HG03095 (cell line): ENCODE measurements around the gene HARBI1.
A peak's percentile ranks its signal among the peaks of the same experiment; 100 is the strongest.
"Not testable (repeated sequence)": the region's sequence is repeated elsewhere in the genome, so short reads cannot be mapped to it uniquely, and the experiment has no call there.

Experiments used
- ATAC-seq: cut with Tn5 transposase; IDR thresholded peaks from one replicate; pipeline ENCODE4 v1.9.1; 2021; ENCODE audit warnings: moderate library complexity; ENCODE audit not compliant: unreplicated experiment

The HARBI1 gene

DNA sequence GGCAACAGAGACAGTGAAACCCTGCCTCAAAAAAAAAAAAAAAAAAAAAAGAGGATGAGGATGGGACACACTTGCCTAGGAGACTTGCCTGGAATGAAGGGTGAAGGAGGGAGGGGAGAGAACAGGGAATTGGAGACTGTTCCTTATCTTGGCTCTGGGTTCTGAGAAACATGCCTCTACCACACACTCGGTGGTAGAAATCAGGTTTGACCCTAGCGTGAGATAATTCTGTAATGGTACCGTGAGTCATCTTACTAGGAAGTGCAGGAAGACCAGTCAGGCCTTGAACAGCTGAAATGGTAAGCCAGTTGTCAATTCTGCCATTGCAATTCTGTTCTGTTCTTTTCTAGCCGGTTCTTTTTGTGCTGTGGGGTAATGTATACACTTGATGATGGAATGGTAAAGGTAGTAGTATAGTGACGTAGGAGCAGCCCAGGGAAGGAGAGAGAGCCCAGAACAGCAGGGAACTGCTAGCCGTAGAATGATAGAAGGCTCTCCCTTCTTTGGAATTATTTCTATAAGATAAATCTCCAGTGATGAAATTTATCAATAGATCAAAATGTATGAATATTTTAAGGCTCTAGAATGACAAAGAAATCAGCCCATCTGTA lies 19.3 kb downstream of the HARBI1 start:
- no peak for ATAC-seq

DNA sequence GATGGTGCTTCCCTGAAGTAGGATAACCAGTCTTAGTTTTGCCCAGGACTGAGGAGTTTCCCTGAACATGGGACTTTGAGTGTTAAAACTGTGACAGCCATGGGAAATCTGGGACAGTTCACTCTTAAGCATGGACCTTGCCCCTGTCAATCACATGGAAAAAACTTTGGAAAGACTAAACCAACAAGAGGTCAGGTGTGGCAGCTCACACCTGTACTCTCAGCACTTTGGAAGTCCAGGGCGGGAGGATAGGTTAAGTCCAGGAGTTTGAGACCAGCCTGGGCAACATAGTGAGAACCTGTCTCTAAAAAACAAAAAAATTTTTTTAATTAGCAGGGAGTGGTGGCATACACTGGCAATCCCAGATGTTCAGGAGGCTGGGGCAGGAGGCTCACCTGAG lies 19.9 kb downstream of the HARBI1 start:
- ATAC-seq: no peak

DNA sequence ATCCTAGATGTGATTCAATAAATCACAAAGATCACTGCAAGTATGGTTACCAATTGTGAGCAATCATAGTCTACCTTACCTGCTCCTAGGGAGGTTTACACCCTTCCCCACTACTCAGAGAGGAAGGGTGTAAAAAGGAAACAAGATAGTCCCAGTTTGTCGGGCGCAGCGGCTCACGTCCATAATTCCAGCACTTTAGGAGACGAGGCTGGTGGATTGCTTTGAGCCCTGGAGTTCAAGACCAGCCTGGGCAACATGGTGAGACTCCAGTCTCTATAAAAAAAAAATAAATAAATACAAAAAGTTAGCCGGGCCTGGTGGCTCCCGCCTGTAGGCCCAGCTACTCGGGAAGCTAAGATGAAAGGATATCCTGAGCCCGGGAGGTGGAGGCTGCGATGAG lies 22.2 kb downstream of the HARBI1 start:
- ATAC-seq: no peak

DNA sequence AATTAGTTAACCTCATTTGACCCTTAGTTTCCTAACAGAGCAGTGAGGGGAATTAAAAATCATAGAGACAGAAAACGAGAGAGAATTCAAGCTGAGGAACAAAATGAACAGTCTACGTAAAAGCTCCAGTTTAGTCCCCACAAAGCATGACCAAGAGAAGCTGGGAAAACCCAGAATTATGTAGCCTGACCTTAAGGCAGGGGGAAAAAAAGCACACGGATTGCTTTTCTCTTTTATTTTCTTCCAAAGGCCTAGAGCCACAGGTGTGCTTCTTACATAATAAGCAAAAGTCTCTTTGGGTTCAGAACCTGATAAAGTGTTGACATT lies 22.7 kb downstream of the HARBI1 start:
- ATAC-seq: no peak

DNA sequence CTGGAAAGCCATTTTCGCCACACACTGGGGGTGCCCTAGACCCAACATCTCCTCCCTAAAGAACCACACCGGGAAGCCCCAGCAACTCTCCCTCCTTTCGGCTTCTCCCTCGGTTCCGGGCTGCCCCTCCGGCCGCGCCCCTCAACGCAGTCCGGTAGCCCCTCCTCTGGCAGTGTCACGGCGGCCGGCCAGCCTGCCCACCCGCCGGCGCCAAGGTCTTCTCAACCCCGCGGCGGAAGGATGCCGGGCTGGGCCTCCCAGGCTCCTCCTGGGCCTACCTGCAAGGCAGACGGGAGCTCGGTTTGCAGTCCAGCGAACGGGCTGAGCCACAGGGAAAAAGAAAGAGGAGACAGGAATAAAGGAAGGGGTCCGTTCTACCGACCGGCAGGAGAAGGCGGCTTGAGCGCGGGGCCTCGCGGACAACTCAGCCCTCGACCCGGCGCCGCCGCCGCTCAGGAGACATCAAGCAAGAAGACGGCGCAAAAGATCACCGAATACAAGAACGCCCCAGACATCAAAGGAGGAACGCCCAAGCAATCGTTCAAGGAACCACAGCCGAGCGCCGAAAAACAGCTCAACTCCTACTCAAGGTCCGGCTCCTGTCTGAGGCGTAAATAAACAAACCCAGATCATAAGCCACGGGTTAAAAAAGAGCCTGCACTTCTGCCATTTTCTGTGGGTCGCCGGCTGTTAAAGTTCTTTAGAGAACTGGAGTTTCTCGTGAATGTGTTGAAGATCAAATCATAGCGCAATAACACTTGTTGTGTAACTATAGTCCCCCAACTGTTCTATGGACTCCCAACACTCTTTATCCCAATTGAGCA lies 23.3 kb downstream of the HARBI1 start, which contains the start of gene AMBRA1:
Gene AMBRA1 (minus strand): TSS at position 474 of the 824 bp plus-strand sequence. CDS start 45,643 bp downstream, outside the sequence.
- peak; percentile 75 for ATAC-seq

DNA sequence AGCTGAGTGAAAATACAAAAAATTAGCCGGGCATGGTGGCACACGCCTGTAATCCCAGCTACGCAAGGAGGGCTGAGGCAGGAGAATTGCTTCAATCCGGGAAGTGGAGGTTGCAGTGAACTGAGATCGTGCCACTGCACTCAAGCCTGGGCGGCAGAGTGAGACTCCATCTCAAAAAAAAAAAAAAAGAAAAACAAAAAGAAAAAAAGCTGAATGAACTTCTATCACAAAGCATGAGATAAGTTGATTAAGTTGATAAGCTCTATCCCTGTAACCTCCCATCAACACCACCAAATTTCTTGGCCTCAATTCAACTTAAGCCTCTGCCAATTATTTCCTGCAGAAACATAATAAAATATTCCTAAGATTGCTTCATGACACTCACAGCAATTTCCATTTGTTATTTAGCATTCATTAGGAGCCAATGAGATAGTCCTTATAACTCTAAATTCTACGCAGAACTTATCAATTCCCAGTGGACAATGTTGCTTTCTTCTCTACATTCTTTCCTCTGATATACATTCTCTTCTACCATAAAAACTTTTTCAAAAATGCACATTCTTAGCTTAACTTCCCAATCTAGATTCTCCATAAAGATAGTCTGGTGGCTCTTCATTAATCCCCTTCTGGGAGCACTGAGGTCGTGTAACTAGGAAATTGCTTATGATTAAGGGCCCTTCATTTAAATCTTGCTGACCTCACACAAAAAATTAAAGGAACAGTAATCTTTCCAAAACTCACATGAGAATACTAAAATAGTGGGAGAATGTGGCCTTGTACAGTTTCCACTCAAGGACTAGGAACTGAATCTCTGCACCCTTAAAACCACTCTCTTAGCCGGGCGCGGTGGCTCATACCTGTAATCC lies 26.1 kb downstream of the HARBI1 start:
- no peak for ATAC-seq

DNA sequence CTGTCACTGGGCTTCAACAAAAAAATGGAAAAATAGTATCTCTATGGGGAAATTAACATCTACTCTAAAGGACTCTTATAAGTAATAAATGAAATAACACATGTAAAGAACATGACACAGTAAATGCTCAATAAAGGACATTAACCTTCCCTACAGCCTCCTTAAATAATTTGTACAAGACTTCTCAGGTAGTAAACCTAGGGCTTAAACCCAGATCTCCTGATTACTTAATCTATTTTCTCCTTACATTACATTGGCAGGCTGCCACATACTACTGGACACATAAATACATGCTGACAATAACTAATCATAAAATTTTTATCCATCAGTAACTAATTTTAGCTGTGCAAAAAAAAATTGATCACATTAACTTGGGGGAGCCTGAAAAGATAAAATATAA lies 28.1 kb downstream of the HARBI1 start:
- no peak for ATAC-seq

DNA sequence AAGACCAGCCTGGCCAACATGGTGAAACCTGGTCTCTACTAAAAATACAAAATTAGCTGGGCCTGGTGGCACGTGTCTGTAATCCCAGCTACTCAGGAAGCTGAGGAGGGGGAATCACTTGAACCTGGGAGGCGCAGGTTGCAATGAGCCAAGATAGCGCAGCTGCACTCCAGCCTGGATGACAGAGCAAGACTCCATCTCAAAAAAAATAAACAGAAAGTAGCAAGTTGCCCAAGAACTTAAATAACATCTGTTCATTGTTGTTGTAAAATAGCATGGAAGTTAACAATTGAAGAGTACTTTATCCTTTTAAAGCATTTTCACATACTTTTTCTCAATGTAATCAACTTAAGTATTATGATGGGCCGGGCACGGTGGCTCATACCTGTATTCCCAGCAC lies 28.9 kb downstream of the HARBI1 start:
- ATAC-seq: no peak

DNA sequence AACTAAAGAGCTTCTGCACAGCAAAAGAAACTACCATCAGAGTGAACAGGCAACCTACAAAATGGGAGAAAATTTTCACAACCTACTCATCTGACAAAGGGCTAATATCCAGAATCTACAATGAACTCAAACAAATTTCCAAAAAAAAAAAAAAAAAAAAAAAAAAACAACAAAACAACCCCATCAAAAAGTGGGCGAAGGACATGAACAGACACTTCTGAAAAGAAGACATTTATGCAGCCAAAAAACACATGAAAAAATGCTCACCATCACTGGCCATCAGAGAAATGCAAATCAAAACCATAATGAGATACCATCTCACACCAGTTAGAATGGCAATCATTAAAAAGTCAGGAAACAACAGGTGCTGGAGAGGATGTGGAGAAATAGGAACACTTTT lies 33.5 kb downstream of the HARBI1 start:
- not testable (repeated sequence) for ATAC-seq

DNA sequence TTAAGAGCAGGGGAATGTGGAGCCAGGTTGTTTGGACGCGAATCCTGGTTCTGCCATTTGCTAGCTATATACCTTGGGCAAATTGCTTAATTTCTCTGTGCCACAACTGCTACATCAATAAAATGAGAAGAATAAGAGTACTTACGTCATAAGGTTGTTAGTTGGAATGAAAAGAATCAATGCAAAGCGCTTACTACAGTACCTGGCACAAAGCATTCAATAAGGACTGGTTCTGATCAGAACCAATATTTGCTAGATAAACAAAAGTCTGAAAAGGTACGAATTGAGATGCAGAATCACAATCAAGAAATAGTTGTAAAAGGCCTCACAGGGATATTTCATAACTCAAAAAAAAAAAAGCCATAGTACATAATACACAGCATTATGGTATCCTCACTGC lies 34.4 kb downstream of the HARBI1 start:
- no peak for ATAC-seq

DNA sequence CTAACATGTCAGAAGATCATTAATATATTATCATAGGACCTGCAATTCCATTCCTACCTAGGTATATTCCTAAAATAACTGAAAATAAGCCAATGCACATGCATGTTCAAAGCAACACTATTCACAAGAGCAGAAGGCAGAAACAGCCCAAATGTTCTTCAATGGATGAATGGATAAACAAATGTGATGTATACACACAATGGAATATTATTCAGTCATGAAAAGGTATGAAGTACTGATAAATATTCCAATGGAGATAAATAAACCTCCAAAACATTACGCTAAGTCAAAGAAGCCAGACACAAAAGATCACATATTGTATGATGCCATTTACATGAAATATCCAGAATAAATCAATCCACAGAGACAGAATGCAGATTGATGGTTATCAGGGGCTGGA lies 40.0 kb downstream of the HARBI1 start:
- ATAC-seq: no peak

DNA sequence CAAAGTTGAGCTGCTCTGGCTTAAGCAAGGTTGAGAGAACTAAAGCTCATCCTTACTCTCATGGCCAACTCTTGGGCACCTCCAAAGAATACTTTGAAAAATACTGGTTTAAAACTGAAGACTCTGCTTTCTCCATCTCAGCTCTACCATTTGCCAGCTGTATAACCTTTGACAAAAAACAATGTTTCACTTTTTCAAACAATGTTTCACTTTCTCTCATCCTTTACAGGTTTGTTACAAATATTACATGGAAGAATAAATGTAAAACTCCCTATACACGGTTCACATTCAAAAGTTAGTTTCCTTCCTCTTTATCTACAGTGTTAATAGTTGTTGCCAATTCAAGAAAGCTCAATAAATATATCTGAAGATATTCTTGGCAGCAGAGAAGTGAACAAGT lies 42.4 kb downstream of the HARBI1 start:
- no peak for ATAC-seq

DNA sequence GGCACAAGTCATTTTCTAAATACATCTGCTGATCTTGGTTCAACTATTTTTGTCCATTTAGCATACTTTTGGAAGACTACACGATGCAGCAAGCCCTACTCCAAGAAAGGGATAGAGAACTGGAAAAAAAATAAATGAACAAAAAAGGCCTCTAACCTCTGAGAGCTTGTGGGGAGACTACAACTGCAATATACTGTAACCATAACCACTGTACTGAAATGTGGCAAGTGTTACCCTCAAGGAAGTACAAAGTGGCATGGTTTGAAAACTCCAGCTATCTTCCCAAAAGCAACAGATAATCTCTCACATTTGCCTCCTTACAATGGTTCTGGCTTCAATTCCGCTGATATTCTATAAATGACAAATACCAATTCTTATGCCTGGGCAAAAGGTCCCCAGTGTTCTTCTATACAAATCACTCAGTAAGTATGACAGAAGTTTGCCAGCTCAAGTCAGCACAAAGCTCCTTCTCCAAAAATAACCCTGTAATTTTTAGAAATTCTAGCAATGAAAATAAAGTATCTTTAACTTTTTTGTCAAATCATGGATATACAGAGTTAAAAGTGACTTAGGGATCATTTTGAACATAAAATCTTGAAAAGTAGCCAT lies 46.1 kb downstream of the HARBI1 start:
- no peak for ATAC-seq

DNA sequence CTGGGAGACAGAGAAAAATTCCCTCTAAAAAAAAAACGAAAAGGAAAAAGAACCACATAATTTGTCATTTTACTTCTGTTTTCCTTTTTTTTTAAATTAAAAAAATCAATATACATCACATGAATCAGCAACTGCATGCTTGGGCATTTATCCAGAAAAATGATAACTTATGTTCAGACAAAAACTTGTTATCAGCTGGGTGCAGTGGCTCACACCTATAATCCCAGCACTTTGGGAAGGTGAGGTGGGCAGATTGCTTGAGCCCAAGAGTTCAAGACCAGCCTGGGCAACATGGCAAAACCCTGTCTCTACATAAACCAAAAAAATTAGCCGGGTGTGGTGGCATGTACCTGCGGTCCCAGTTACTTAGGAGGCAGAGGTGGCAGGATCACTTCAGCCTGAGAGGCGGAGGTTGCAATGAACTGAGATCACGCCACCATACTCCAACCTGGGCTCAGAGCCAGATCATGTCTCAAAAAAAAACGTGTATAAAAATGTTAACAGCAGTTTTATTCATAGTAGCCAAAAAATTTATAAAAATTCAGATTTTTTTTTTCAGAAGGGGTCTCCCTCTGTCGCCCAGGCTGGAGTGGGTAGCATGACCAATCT lies 51.7 kb downstream of the HARBI1 start:
- ATAC-seq: no peak

DNA sequence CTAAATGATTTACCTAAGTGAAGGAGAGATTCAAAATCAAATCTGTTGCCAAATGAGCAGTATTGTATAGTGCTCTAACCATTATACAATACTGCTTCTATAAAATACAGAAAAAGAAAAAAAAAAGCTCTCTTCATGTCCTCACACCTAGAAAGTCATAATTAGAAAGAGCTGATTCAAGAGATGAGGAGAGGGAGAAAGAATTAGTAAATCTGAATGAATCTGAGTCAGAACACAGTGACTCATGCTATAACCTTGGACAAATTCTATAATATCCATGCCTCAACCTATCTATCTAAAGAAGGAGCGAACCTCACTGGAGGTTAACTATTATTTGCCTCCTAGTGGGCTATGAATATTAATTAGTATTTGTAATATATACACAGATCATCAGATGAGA lies 52.6 kb downstream of the HARBI1 start:
- no peak for ATAC-seq

DNA sequence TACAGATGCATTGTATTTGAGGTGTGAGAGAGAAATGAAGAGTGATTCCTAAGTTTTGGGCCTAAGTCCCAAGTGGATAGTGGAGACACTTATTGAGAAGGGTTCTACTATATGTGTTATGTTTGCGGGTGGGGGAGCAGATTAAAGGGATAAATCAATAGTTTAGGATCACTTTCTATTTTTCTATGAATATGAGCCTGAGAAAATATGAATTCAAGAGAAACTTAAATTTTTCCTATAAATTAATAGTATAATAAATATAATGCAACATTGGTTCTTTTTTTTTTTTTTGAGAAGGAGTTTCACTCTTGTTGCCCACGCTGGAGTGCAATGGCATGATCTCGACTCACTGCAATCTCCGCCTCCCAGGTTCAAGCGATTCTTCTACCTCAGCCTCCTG lies 54.5 kb downstream of the HARBI1 start:
- no peak for ATAC-seq

DNA sequence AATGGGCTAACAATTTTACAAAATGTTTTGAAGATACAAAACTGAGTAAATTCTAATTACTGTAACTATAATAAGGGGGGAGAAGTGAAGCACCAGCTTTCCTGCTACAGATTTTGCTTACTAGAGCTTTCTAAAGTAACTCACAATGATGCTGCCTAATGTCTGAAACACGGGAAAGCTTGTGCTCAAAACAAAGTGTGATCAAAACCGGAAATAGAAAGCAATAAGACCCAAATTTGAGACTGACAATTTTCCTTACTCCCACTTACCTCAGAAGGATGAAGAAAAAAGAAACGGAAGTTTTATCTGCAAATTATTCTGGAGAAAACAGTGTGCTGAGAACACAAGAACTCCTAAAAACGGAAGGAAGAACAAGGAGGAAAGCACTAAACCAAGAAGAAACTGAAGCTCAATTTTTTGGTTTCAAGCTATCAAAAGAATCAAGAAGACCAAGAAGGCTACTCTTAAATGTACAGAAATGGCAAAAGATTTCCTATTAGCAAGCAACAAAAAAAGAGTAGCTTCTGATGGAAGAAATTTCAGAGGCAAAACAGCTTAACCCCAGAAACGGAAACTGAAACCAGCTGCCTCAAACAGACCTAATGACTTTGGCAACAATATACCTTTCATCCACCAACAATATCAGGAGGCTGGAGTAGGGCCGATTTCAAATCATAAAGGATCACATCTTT lies 56.6 kb downstream of the HARBI1 start:
- no peak for ATAC-seq

DNA sequence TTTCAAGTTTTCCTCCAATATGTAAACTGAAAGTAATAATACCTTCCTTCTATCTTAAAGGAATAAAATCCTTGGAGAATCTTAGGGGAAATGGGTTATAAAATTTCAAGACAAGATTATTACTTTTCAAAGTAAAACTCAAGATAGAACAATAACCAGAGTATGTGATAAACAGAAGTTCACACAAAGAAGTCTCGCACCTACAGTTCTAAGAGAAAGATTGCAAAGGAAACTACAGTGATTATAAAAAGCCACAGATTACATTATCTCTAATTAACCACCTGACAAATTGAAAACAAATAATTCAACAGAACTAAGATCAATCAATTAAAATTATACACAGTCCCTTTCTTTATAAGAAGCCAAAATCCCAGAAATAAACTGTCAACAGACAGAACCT lies 57.2 kb downstream of the HARBI1 start:
- ATAC-seq: no peak

DNA sequence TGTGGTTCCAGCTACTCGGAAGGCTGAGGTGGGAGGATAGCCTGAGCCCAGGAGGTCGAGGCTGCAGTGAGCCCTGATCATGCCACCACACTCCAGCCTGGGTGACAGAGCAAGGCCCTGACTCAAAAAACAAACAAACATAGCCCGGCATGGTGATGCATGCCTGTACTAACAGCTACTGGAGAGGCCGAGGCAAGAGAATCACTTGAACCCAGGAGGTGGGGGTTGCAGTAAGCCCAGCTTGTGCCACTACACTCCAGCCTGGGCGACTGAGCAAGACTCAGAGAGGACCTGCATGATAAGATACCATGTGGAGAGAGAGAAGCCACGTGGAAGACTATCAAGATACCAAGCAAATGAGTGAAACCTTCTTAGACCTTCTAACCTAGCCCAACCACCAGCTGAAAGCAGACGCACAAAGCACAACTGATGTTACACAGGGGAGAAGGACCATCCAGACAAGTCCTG lies 59.3 kb downstream of the HARBI1 start:
- no peak for ATAC-seq
